H7 (cell line): Measurements from ENCODE around the gene NFYB. TPM values are rescaled to one million over a fixed set of nuclear protein-coding genes. Genes with fewer than 3 reads are reported as not detected.
"Not testable (repeated sequence)": the region's sequence is repeated elsewhere in the genome, so short reads cannot be mapped to it uniquely, and the experiment has no call there.

ENCODE experiments used
- DNase-seq: peaks from one replicate; pipeline ENCODE4 v3.0.0; 2012
- H3K27me3 ChIP-seq: 2 replicates; pipeline ENCODE4 v1.6.0; 2011; ENCODE audit warnings: mild to moderate bottlenecking, low read length; ENCODE audit not compliant: control insufficient read depth, insufficient read depth
- H3K36me3 ChIP-seq: replicated peaks from 2 replicates; pipeline ENCODE4 v1.5.1; 2011; ENCODE audit warnings: low read length; ENCODE audit not compliant: control insufficient read depth, insufficient read depth
- H3K4me3 ChIP-seq: 2 replicates; pipeline ENCODE4 v1.5.1; 2011; ENCODE audit warnings: low read depth, mild to moderate bottlenecking, control low read depth, low read length, moderate library complexity; ENCODE audit not compliant: insufficient read depth
- total RNA-seq: library from RNA; depleted of rRNA; stranded (reverse); fragments of >200 nt; shearing (Covaris generic); gene quantifications from 2 replicates; pipeline ENCODE4 v1.2.3, GENCODE V29; 2014; rRNA removed

NFYB gene
- 22.5 and 35.2 TPM in 2 replicates for total RNA-seq

GRCh38 chr12:104137902-104138796 lies at the start of gene NFYB:
TSS of gene NFYB (minus strand) at chr12:104138210. CDS start at chr12:104135453, 2,757 bp downstream.
- Histone ChIP-seq H3K36me3 (peaks cover 4% of the 10 kb centered on the region), H3K27me3 (no peaks in the 10 kb centered on the region; the same call in 1 of the 2 replicates), H3K4me3 (peak within 1 kb of the TSS; percentile 87)
- DNase-seq = peak; percentile 97

GRCh38 chr12:104187446-104188155 lies 49.6 kb upstream of the NFYB start:
- Histone ChIP-seq H3K27me3 (no peaks in the 10 kb centered on the region), H3K4me3 (no peak overlapping the region), H3K36me3 (no peaks in the 10 kb centered on the region)
- DNase-seq = no peak

GRCh38 chr12:104183443-104183842 lies 45.4 kb upstream of the NFYB start:
- no peak for DNase-seq
- H3K27me3 ChIP-seq = no peaks in the 10 kb centered on the region
- no peaks in the 10 kb centered on the region for H3K36me3 ChIP-seq
- H3K4me3 ChIP-seq = no peak overlapping the region

- H3K36me3 ChIP-seq = no peaks in the 10 kb centered on the region
- no peaks in the 10 kb centered on the region for H3K27me3 ChIP-seq
- no peak for DNase-seq
- H3K4me3 ChIP-seq = no peak overlapping the region
These were observed 44.8 kb upstream of the NFYB start for GRCh38 chr12:104182621-104183378.

GRCh38 chr12:104182144-104182543 lies 44.1 kb upstream of the NFYB start:
- Histone ChIP-seq H3K4me3 (no peak overlapping the region), H3K36me3 (no peaks in the 10 kb centered on the region), H3K27me3 (no peaks in the 10 kb centered on the region)
- no peak for DNase-seq

GRCh38 chr12:104181313-104181712 lies 43.3 kb upstream of the NFYB start:
- Histone ChIP-seq H3K36me3 (no peaks in the 10 kb centered on the region), H3K27me3 (no peaks in the 10 kb centered on the region), H3K4me3 (no peak overlapping the region)
- no peak for DNase-seq

- no peaks in the 10 kb centered on the region for H3K27me3 ChIP-seq
- no peak overlapping the region for H3K4me3 ChIP-seq
- DNase-seq = no peak
- H3K36me3 ChIP-seq = no peaks in the 10 kb centered on the region
These were observed 42.4 kb upstream of the NFYB start for GRCh38 chr12:104180374-104180773.

- H3K27me3 ChIP-seq = no peaks in the 10 kb centered on the region
- DNase-seq = no peak
- H3K4me3 ChIP-seq = no peak overlapping the region
- no peaks in the 10 kb centered on the region for H3K36me3 ChIP-seq
These were observed 39.9 kb upstream of the NFYB start for GRCh38 chr12:104177663-104178501.

GRCh38 chr12:104177336-104177662 lies 39.3 kb upstream of the NFYB start:
- no peak overlapping the region for H3K4me3 ChIP-seq
- no peaks in the 10 kb centered on the region for H3K36me3 ChIP-seq
- H3K27me3 ChIP-seq = no peaks in the 10 kb centered on the region
- no peak for DNase-seq

- no peaks in the 10 kb centered on the region for H3K36me3 ChIP-seq
- no peaks in the 10 kb centered on the region for H3K27me3 ChIP-seq
- no peak overlapping the region for H3K4me3 ChIP-seq
- no peak for DNase-seq
These were observed 37.8 kb upstream of the NFYB start for GRCh38 chr12:104175726-104176247.

- not testable (repeated sequence) for DNase-seq, H3K4me3 ChIP-seq, H3K36me3 ChIP-seq, H3K27me3 ChIP-seq
These were observed 35.8 kb upstream of the NFYB start for GRCh38 chr12:104173804-104174203.

GRCh38 chr12:104172570-104172947 lies 34.5 kb upstream of the NFYB start:
- no peak for DNase-seq
- Histone ChIP-seq H3K4me3 (no peak overlapping the region), H3K27me3 (no peaks in the 10 kb centered on the region), H3K36me3 (no peaks in the 10 kb centered on the region)

- no peaks in the 10 kb centered on the region for H3K36me3 ChIP-seq
- DNase-seq = peak; percentile 92
- H3K4me3 ChIP-seq = peak overlapping the region; percentile 4; the same call in 1 of the 2 replicates
- H3K27me3 ChIP-seq = no peaks in the 10 kb centered on the region
These were observed 34.0 kb upstream of the NFYB start for GRCh38 chr12:104171785-104172569.
